ENCODE data around the gene ACIN1.

ACIN1 gene

GRCh38 chr14:23067847-23068788 lies 26.8 kb downstream of the ACIN1 start:
- H3K4me3 Mint-ChIP-seq = peak overlapping the region; percentile 75
- H3K4me1 Mint-ChIP-seq (ENCODE audit: low read depth) = peaks cover 42% of the 10 kb centered on the region
- H3K9me3 Mint-ChIP-seq (ENCODE audit: low read depth) = no peaks in the 10 kb centered on the region
- H3K36me3 Mint-ChIP-seq = peaks cover 4% of the 10 kb centered on the region
- peak overlapping the region; percentile 68 for H3K27ac Mint-ChIP-seq
- H3K27me3 Mint-ChIP-seq = no peaks in the 10 kb centered on the region

GRCh38 chr14:23066855-23067744 lies 27.8 kb downstream of the ACIN1 start:
- Mint-ChIP-seq H3K4me3 (no peak overlapping the region), H3K4me1 (ENCODE audit: low read depth) (peaks cover 36% of the 10 kb centered on the region), H3K36me3 (peaks cover 4% of the 10 kb centered on the region), H3K27me3 (no peaks in the 10 kb centered on the region), H3K27ac (no peak overlapping the region), H3K9me3 (ENCODE audit: low read depth) (no peaks in the 10 kb centered on the region)

GRCh38 chr14:23066368-23066767 lies 28.6 kb downstream of the ACIN1 start:
- Mint-ChIP-seq H3K27me3 (no peaks in the 10 kb centered on the region), H3K4me1 (ENCODE audit: low read depth) (peaks cover 29% of the 10 kb centered on the region), H3K9me3 (ENCODE audit: low read depth) (no peaks in the 10 kb centered on the region), H3K27ac (no peak overlapping the region), H3K4me3 (no peak overlapping the region), H3K36me3 (peaks cover 4% of the 10 kb centered on the region)

- Mint-ChIP-seq H3K4me3 (no peak overlapping the region), H3K27ac (no peak overlapping the region)
Measured at GRCh38 chr14:23063601-23064000, 31.3 kb downstream of the ACIN1 start.

DNA sequence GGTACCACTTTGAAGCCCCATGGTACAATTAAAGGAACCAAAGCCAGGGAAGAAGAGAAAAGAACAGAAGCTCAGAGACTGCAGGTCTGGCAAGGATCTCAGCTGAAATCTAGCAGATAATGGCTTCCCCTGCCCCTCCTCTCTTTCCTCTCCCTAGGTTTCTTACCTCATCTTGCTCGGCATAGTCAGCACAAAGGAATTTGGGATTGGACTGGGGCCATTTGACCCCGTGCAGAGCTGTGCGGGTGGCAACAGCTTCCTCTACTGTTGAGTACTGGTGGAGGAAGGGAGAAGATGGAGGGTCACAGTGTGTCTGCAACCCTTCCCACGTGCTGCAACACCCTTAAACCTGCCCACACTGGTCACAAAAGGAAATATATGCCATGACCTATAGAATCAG lies 32.9 kb downstream of the ACIN1 start:
- Mint-ChIP-seq H3K27me3 (no peaks in the 10 kb centered on the region), H3K4me1 (ENCODE audit: low read depth) (peaks cover 11% of the 10 kb centered on the region), H3K27ac (peak overlapping the region; percentile 61), H3K9me3 (ENCODE audit: low read depth) (no peaks in the 10 kb centered on the region), H3K4me3 (no peak overlapping the region), H3K36me3 (no peaks in the 10 kb centered on the region)

More at GRCh38 chr14:23063601-23064000, 31.3 kb downstream of the ACIN1 start:
- Mint-ChIP-seq H3K4me1 (ENCODE audit: low read depth) (peaks cover 7% of the 10 kb centered on the region), H3K9me3 (ENCODE audit: low read depth) (no peaks in the 10 kb centered on the region), H3K27me3 (no peaks in the 10 kb centered on the region), H3K36me3 (no peaks in the 10 kb centered on the region)

GRCh38 chr14:23060536-23061260 lies 34.2 kb downstream of the ACIN1 start:
- Mint-ChIP-seq H3K4me1 (ENCODE audit: low read depth) (peaks cover 19% of the 10 kb centered on the region), H3K27ac (no peak overlapping the region), H3K9me3 (ENCODE audit: low read depth) (no peaks in the 10 kb centered on the region), H3K27me3 (no peaks in the 10 kb centered on the region), H3K36me3 (no peaks in the 10 kb centered on the region), H3K4me3 (no peak overlapping the region)

GRCh38 chr14:23058654-23059504 lies 36.1 kb downstream of the ACIN1 start:
- H3K27ac Mint-ChIP-seq = no peak overlapping the region
- H3K9me3 Mint-ChIP-seq (ENCODE audit: low read depth) = no peaks in the 10 kb centered on the region
- peak overlapping the region; percentile 40 for H3K4me3 Mint-ChIP-seq
- no peaks in the 10 kb centered on the region for H3K27me3 Mint-ChIP-seq
- H3K36me3 Mint-ChIP-seq = no peaks in the 10 kb centered on the region
- H3K4me1 Mint-ChIP-seq (ENCODE audit: low read depth) = peaks cover 17% of the 10 kb centered on the region

DNA sequence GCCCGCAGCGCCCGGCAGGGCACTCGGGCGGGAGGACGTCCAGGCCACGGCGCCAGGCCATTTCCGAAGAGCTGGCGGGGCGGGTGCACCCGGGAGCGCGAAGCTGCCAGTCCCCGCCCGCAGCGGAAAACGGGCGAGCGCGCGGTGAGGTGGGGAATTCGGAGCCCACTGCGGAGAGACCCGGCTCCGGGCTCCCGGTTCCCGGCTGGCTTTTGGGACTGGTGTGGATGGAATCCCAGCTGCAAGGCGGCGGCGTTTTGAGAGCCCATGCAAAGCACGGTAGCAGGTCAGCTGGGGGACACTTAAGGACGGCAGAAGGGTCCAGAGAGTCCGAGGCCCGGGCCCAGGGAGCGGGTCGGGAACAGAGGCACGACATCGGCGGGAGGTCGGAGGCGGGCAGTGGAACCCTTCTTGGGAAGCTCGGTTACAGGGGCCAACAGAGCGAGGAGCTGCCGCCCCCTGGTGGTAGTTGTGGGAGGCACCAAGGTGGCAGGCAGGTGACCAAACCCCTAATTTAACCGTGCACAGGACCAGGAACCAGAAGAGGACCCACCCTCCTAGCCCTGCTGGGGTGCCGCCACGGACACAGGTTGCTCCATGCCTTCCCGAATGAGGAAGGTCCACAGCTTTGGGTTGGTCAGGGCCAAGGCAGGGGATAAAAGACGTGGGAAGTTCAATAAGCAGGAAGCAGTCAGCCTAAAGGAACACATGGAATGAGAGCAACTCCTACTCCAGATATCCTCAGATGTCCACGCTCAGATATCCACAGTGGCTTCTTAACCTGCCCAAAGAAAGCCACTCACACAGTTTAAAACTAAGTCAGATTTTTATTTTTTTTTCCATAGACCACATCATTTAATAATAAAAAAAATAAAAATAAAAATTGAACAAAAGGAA lies 36.9 kb downstream of the ACIN1 start:
- Mint-ChIP-seq H3K9me3 (ENCODE audit: low read depth) (no peaks in the 10 kb centered on the region), H3K36me3 (no peaks in the 10 kb centered on the region), H3K4me1 (ENCODE audit: low read depth) (peaks cover 17% of the 10 kb centered on the region), H3K4me3 (peak overlapping the region; percentile 86), H3K27ac (peak overlapping the region; percentile 22), H3K27me3 (no peaks in the 10 kb centered on the region)

GRCh38 chr14:23056956-23057756 lies 37.8 kb downstream of the ACIN1 start, which contains the start of gene CDH24:
TSS of gene CDH24 (minus strand) at chr14:23057520. CDS start at chr14:23055733, 1,787 bp downstream.
- peak within 1 kb of the TSS; percentile 86 for H3K4me3 Mint-ChIP-seq
- no peaks in the 10 kb centered on the region for H3K36me3 Mint-ChIP-seq
- peak within 1 kb of the TSS; percentile 22 for H3K27ac Mint-ChIP-seq
- no peaks in the 10 kb centered on the region for H3K27me3 Mint-ChIP-seq
- H3K4me1 Mint-ChIP-seq (ENCODE audit: low read depth) = peaks cover 17% of the 10 kb centered on the region
- H3K9me3 Mint-ChIP-seq (ENCODE audit: low read depth) = no peaks in the 10 kb centered on the region

- Mint-ChIP-seq H3K27ac (peak overlapping the region; percentile 12), H3K9me3 (ENCODE audit: low read depth) (no peaks in the 10 kb centered on the region), H3K36me3 (no peaks in the 10 kb centered on the region), H3K4me3 (peak overlapping the region; percentile 79), H3K4me1 (ENCODE audit: low read depth) (peaks cover 17% of the 10 kb centered on the region), H3K27me3 (no peaks in the 10 kb centered on the region)
Measured at GRCh38 chr14:23056145-23056955, 38.6 kb downstream of the ACIN1 start.

- Mint-ChIP-seq H3K27ac (no peak overlapping the region), H3K36me3 (no peaks in the 10 kb centered on the region), H3K4me3 (peak overlapping the region; percentile 79)
Measured at GRCh38 chr14:23055621-23056144, 39.3 kb downstream of the ACIN1 start.

GRCh38 chr14:23055147-23055550 lies 39.8 kb downstream of the ACIN1 start:
- Mint-ChIP-seq H3K27ac (no peak overlapping the region), H3K9me3 (ENCODE audit: low read depth) (no peaks in the 10 kb centered on the region), H3K4me1 (ENCODE audit: low read depth) (peaks cover 17% of the 10 kb centered on the region), H3K36me3 (no peaks in the 10 kb centered on the region), H3K4me3 (no peak overlapping the region), H3K27me3 (no peaks in the 10 kb centered on the region)

More at GRCh38 chr14:23055621-23056144, 39.3 kb downstream of the ACIN1 start:
- Mint-ChIP-seq H3K27me3 (no peaks in the 10 kb centered on the region), H3K4me1 (ENCODE audit: low read depth) (peaks cover 17% of the 10 kb centered on the region), H3K9me3 (ENCODE audit: low read depth) (no peaks in the 10 kb centered on the region)

All from activated naive CD8-positive, alpha-beta T cell (primary cell).